Measurements from ENCODE around the gene ACTG2. TPM values are rescaled to one million over a fixed set of nuclear protein-coding genes. Genes with fewer than 3 reads are reported as not detected.

The ACTG2 gene
- total RNA-seq, 3 donors from 2014 or later: 3.8 to 108 (median 54.6) TPM

GRCh38 chr2:73916666-73917065 lies 23.9 kb downstream of the ACTG2 start:
- H3K4me3 ChIP-seq: no peak overlapping the region
- H3K9me3 ChIP-seq: no peaks in the 10 kb centered on the region
- TF ChIP-seq POLR2A (IDR thresholded peaks at IDR 0.05): no peak
- TF ChIP-seq POLR2AphosphoS5 (IDR thresholded peaks at IDR 0.05): no peak
- TF ChIP-seq, protein P1, sequence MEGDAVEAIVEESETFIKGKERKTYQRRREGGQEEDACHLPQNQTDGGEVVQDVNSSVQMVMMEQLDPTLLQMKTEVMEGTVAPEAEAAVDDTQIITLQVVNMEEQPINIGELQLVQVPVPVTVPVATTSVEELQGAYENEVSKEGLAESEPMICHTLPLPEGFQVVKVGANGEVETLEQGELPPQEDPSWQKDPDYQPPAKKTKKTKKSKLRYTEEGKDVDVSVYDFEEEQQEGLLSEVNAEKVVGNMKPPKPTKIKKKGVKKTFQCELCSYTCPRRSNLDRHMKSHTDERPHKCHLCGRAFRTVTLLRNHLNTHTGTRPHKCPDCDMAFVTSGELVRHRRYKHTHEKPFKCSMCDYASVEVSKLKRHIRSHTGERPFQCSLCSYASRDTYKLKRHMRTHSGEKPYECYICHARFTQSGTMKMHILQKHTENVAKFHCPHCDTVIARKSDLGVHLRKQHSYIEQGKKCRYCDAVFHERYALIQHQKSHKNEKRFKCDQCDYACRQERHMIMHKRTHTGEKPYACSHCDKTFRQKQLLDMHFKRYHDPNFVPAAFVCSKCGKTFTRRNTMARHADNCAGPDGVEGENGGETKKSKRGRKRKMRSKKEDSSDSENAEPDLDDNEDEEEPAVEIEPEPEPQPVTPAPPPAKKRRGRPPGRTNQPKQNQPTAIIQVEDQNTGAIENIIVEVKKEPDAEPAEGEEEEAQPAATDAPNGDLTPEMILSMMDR (IDR thresholded peaks at IDR 0.05): no peak
- no peaks in the 10 kb centered on the region for H3K36me3 ChIP-seq
- H3K27ac ChIP-seq: no peak overlapping the region
- DNase-seq (ENCODE audit: low spot score in 2 of 2): no peak
- no peaks in the 10 kb centered on the region for H3K4me1 ChIP-seq
- H3K27me3 ChIP-seq: no peaks in the 10 kb centered on the region
- intact Hi-C loops (cut with DNase I; ENCODE audit: low total_unique reads): no loop called here

DNA sequence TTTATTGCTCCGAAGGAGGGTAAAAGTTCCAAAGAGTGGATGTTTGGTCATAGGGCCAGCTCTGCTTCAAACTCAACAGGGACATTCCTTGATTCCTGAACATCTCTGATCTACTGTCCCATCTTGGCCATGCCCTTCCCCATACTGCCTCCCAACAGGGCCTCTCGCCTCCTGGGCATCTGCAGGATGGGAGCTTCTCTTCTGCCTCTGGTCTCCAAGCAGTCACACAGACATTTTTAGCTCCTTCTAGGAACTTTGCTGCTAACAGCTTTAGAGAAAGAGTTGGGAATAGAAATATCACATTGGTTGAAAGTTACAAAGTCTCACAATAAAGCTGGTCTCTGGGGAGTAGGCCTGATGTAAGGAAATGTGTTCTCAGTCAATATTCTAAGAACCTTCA lies 24.5 kb downstream of the ACTG2 start:
- Histone ChIP-seq H3K4me1 (no peaks in the 10 kb centered on the region), H3K4me3 (no peak overlapping the region), H3K27ac (no peak overlapping the region), H3K27me3 (no peaks in the 10 kb centered on the region), H3K36me3 (no peaks in the 10 kb centered on the region), H3K9me3 (no peaks in the 10 kb centered on the region)
- TF ChIP-seq POLR2AphosphoS5 (IDR thresholded peaks at IDR 0.05) (no peak), POLR2A (IDR thresholded peaks at IDR 0.05) (no peak)
- TF ChIP-seq, protein P1 (IDR thresholded peaks at IDR 0.05): no peak
- intact Hi-C loops (cut with DNase I; ENCODE audit: low total_unique reads): no loop called here
- no peak for DNase-seq (ENCODE audit: low spot score in 2 of 2)

GRCh38 chr2:73917696-73918207 lies 24.9 kb downstream of the ACTG2 start:
- intact Hi-C loops (cut with DNase I; ENCODE audit: low total_unique reads): no loop called here
- TF ChIP-seq POLR2A (IDR thresholded peaks at IDR 0.05) (no peak), POLR2AphosphoS5 (IDR thresholded peaks at IDR 0.05) (no peak)
- TF ChIP-seq, protein P1 (IDR thresholded peaks at IDR 0.05): no peak
- Histone ChIP-seq H3K4me3 (no peak overlapping the region), H3K27me3 (no peaks in the 10 kb centered on the region), H3K36me3 (no peaks in the 10 kb centered on the region), H3K9me3 (no peaks in the 10 kb centered on the region), H3K27ac (no peak overlapping the region), H3K4me1 (no peaks in the 10 kb centered on the region)
- no peak for DNase-seq (ENCODE audit: low spot score in 2 of 2)

DNA sequence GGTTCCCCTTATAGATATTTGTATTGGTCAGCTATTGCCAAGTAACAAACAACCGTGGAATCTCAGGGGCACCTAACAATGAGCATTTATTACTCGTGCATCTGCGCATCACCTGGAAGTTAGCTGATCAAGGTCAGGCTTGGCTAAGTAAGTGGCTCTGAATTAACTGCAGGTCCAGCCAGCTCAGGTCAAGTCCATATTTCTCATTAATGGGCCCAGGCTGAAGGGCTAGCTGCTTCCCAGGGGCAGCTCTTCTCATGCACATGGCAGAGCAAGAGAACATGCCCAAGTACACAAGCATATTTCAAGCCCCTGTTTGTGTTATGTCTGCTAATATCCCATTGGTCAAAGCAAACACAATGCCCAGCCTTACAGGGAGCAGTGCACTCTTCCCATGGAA lies 26.0 kb downstream of the ACTG2 start:
- Histone ChIP-seq H3K27ac (no peak overlapping the region), H3K4me1 (no peaks in the 10 kb centered on the region), H3K4me3 (no peak overlapping the region), H3K36me3 (no peaks in the 10 kb centered on the region), H3K27me3 (no peaks in the 10 kb centered on the region), H3K9me3 (no peaks in the 10 kb centered on the region)
- TF ChIP-seq POLR2A (IDR thresholded peaks at IDR 0.05): no peak
- no peak for TF ChIP-seq POLR2AphosphoS5 (IDR thresholded peaks at IDR 0.05)
- TF ChIP-seq, protein P1 (IDR thresholded peaks at IDR 0.05): no peak
- DNase-seq (ENCODE audit: low spot score in 2 of 2): no peak
- intact Hi-C loops (cut with DNase I; ENCODE audit: low total_unique reads): no loop called here

DNA sequence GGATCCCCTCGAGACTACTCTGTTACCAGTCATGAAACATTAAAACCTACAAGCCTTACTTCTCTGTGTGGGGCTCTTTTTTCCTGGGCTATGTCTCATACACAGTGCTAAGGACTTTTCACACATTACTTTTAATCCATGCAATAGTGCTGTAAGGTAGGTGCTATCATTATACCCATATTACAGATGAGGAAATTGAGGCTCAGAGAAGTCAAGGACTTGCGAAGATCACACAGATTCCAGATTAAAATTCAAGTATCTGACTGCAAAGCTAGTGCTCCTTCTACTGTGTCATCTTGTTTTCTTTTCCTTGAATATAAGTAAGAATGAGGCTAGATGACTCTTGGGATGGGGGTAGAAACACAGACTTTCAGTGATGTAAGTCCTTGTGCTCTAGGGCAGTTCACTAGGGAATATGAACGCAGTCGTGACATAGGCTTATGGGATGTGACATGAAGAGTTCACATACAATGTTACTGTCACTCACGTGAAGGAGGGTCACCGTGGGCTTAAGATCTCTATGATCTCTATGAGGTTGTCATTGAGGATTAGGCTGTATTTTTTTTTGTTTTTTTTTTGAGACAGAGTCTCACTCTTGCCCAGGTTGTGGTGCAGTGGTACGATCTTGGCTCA lies 26.9 kb downstream of the ACTG2 start:
- no peaks in the 10 kb centered on the region for H3K27me3 ChIP-seq
- no peak overlapping the region for H3K4me3 ChIP-seq
- no peaks in the 10 kb centered on the region for H3K9me3 ChIP-seq
- H3K27ac ChIP-seq: no peak overlapping the region
- TF ChIP-seq POLR2AphosphoS5 (IDR thresholded peaks at IDR 0.05) (no peak), POLR2A (IDR thresholded peaks at IDR 0.05) (no peak)
- TF ChIP-seq, protein P1 (IDR thresholded peaks at IDR 0.05): no peak
- no peaks in the 10 kb centered on the region for H3K36me3 ChIP-seq
- H3K4me1 ChIP-seq: no peaks in the 10 kb centered on the region
- DNase-seq (ENCODE audit: low spot score in 2 of 2): no peak
- intact Hi-C loops (cut with DNase I; ENCODE audit: low total_unique reads): loop anchor here (10.0 kb wide), 1 partner anchor 65 kb away; the partner anchor contains the start of gene TET3

All from breast epithelium (tissue), 4 donors.